Endothelial cell of umbilical vein (primary cell): ENCODE results near the gene IDH3A. TPM values are rescaled to one million over a fixed set of nuclear protein-coding genes. Genes with fewer than 3 reads are reported as not detected.

Source experiments
- BruUV-seq: library from RNA; stranded (reverse); fragments of 400-500 nt; replicated peaks from 2 replicates; lab custom pipeline; 2021; lab: Mats Ljungman, UMichigan
- CTCF ChIA-PET: fragments of 300-600, 350-600 bp; sonication (Branson Sonifier 250); formaldehyde crosslinking; loops from one replicate; lab custom pipeline; 2021; ENCODE audit warnings: antibody characterized with exemption, inconsistent platforms; lab: Charles Lee
- POLR2A ChIA-PET: fragments of 300-600, 350-600 bp; sonication (Branson Sonifier 250); formaldehyde crosslinking; loops from one replicate; lab custom pipeline; 2021; ENCODE audit warnings: antibody characterized with exemption, inconsistent platforms; lab: Charles Lee
- DNase-seq: peaks from one replicate; pipeline ENCODE4 v3.0.0-alpha.2; 2011; ENCODE audit warnings: low read depth, low spot score
- FAIRE-seq: peaks from 2 replicates; lab custom pipeline; 2011; peaks lifted over from hg19 to GRCh38; lab: Jason Lieb, UNC
- H2AFZ ChIP-seq: 2 replicates; pipeline ENCODE4 v1.6.0; 2012; ENCODE audit warnings: low read depth, low read length, control low read depth, inconsistent platforms
- H3K27ac ChIP-seq: 2 replicates; pipeline ENCODE4 v1.5.1; 2011; ENCODE audit warnings: low read depth, mild to moderate bottlenecking, control low read depth, low read length, moderate library complexity; ENCODE audit not compliant: insufficient read depth
- H3K27me3 ChIP-seq, 2 experiments: 2 replicates each; pipeline versions ENCODE4 v1.6.0 to v1.6.1; 2011; ENCODE audit warnings: low read length in 2 of 2, mixed read lengths in 1 of 2; ENCODE audit not compliant: control insufficient read depth in 2 of 2, insufficient read depth in 2 of 2
- H3K36me3 ChIP-seq, 2 experiments: 2 replicates in 1 of 2; 3 replicates in 1 of 2; pipeline ENCODE4 v1.5.1; 2011; ENCODE audit warnings: low read length in 2 of 2, mild to moderate bottlenecking in 1 of 2, moderate library complexity in 1 of 2; ENCODE audit not compliant: control insufficient read depth in 2 of 2, insufficient read depth in 2 of 2; ENCODE audit errors: extremely low read depth in 1 of 2
- H3K4me1 ChIP-seq: 3 replicates; pipeline ENCODE4 v1.5.1; 2011; ENCODE audit warnings: mild to moderate bottlenecking, low read length; ENCODE audit not compliant: control insufficient read depth, insufficient read depth; ENCODE audit errors: extremely low read depth
- H3K4me2 ChIP-seq: 2 replicates; pipeline ENCODE4 v1.6.1; 2011; ENCODE audit warnings: low read length, control low read depth, mixed read lengths; ENCODE audit not compliant: insufficient read depth
- H3K4me3 ChIP-seq, 3 experiments: fragments of 200-600 bp in 1 of 3; sonication (generic), shearing (Covaris generic) in 1 of 3; replicated peaks in 1 of 3; 2 replicates each; pipeline ENCODE4 v1.5.1; 2011 to 2016; ENCODE audit warnings: control low read depth in 3 of 3, low read length in 3 of 3, mild to moderate bottlenecking in 2 of 3, inconsistent platforms in 1 of 3, low read depth in 1 of 3, moderate library complexity in 1 of 3; ENCODE audit not compliant: insufficient read depth in 1 of 3
- H3K79me2 ChIP-seq: 2 replicates; pipeline ENCODE4 v1.6.0; 2012; ENCODE audit warnings: low read length, inconsistent platforms; ENCODE audit not compliant: control insufficient read depth, insufficient read depth
- H3K9ac ChIP-seq: replicated peaks from 2 replicates; pipeline ENCODE3; 2011; ENCODE audit warnings: low read length, control low read depth; ENCODE audit not compliant: insufficient read depth; ENCODE audit errors: extremely low read depth
- H3K9me1 ChIP-seq: replicated peaks from 3 replicates; pipeline ENCODE4 v1.6.0; 2011; ENCODE audit warnings: mild to moderate bottlenecking, low read length; ENCODE audit not compliant: control insufficient read depth, insufficient read depth; ENCODE audit errors: extremely low read depth
- H3K9me3 ChIP-seq: replicated peaks from 2 replicates; pipeline ENCODE4 v1.5.1; 2012; ENCODE audit warnings: low read length, inconsistent platforms; ENCODE audit not compliant: control insufficient read depth, insufficient read depth
- H4K20me1 ChIP-seq: replicated peaks from 2 replicates; pipeline ENCODE3; 2011; ENCODE audit warnings: mild to moderate bottlenecking, low read length; ENCODE audit not compliant: control insufficient read depth, insufficient read depth; ENCODE audit errors: extremely low read depth
- EZH2 ChIP-seq: IDR thresholded peaks from 2 replicates; pipeline ENCODE4 v1.6.1; 2012; ENCODE audit warnings: borderline replicate concordance, low read depth, mild to moderate bottlenecking, moderate library complexity, low read length, inconsistent platforms; ENCODE audit not compliant: severe bottlenecking
- GATA2 ChIP-seq: IDR thresholded peaks from 2 replicates; pipeline ENCODE4 v1.7.0; 2011; ENCODE audit warnings: low read depth, mild to moderate bottlenecking, moderate library complexity, mixed read lengths, low read length; ENCODE audit not compliant: insufficient read length, insufficient read depth
- JUN ChIP-seq: IDR thresholded peaks from 2 replicates; pipeline ENCODE4 v1.6.1; 2011; ENCODE audit warnings: borderline replicate concordance, low read depth; ENCODE audit not compliant: insufficient read length, insufficient read depth
- MYC ChIP-seq: IDR thresholded peaks from one replicate; pipeline ENCODE4 v1.6.1; 2011; ENCODE audit warnings: mild to moderate bottlenecking, low read depth, low read length
- POLR2A ChIP-seq: IDR thresholded peaks from 2 replicates; pipeline ENCODE4 v1.6.1; 2012; ENCODE audit warnings: low read depth, mild to moderate bottlenecking, control low read depth, low read length
- dilution Hi-C: fragments of 300-500 bp; cut with MboI; formaldehyde crosslinking; loops from one replicate; pipeline ENCODE4 v1.15.0; 2019; ENCODE audit warnings: low sequenced_read_pairs; ENCODE audit not compliant: extremely low pct_ligation_motif_present
- intact Hi-C: fragments of 100-400 bp; cut with micrococcal nuclease; formaldehyde crosslinking; loops from one replicate; pipeline ENCODE4 v1.10.0; 2022
- polyA plus RNA-seq, 4 experiments: library from polyadenylated mRNA; depleted of rRNA in 3 of 4; stranded (reverse) in 3 of 4; unstranded in 1 of 4; fragments of >200 nt; gene quantifications; 2 replicates each; pipeline versions ENCODE4 v1.2.1 to v1.2.3, GENCODE V29; 2011 to 2012; ENCODE audit warnings: missing spikeins in 1 of 4
- total RNA-seq: library from RNA; stranded (reverse); gene quantifications from 2 replicates; pipeline ENCODE4 v1.2.3, GENCODE V29; 2021
- TF ChIP-seq, protein P1 (sequence below), 2 donors: IDR thresholded peaks; 1 replicate in 1 of 2; 2 replicates in 1 of 2; pipeline ENCODE4 v1.5.1; 2011; ENCODE audit warnings: low read length in 2 of 2, mild to moderate bottlenecking in 2 of 2, moderate library complexity in 2 of 2, control low read depth in 1 of 2, inconsistent platforms in 1 of 2, low read depth in 1 of 2; ENCODE audit not compliant: insufficient read depth in 1 of 2; ENCODE audit errors: extremely low read depth in 1 of 2

IDH3A gene
- total and polyA plus RNA-seq, 2 donors (not counting 3 experiments of a cell fraction or from before 2014, with no cell fraction given) = 35.5 to 63.9 TPM

DNA sequence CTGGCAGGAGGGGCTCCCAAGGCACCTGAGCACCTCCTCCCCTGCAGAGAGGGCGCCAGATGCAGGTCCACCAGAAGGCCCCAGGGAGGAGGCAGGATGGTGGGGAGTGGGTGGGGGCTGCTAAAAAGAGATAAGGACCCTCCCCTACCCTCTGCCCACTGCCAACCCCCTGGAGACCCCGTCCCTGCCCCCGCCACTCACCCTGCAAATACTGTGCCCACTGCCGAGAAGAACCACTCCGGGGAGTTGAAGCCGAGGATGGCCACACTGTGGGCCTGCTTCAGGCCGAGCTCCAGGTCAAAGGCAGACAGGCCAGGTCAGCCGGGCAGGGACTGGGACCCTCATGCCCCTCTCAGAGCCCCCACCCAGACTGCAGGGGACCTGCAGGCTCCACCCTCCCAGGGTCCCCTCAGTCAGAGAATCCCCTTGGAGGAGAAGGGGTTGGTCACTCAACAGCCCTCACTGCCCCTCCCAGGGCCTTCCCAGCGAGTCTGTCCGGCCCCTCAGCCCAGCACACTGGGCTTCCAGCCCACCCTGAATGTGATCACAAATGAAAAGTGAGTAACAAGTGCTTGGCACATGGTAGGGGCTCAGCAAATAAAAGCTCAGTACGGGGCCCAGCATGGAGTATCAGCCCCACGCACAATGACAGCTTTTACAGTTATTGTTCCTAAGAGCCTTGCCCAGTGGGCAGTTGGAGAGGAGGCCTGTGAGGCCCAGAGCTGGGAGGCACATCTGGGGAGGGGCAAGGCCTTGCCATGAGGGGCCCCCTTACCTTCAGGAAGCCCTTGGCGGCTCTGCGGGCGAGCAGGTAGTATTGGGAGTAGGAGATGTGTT, 44.8 kb downstream of the IDH3A start:
- BruUV-seq = no TSS peak
- intact Hi-C loops = loop anchor here (2.0 kb wide), 1 partner anchor 47 kb away; no protein-coding TSS in a partner anchor
- no peak for TF ChIP-seq MYC
- TF ChIP-seq JUN = no peak
- TF ChIP-seq, protein P1, sequence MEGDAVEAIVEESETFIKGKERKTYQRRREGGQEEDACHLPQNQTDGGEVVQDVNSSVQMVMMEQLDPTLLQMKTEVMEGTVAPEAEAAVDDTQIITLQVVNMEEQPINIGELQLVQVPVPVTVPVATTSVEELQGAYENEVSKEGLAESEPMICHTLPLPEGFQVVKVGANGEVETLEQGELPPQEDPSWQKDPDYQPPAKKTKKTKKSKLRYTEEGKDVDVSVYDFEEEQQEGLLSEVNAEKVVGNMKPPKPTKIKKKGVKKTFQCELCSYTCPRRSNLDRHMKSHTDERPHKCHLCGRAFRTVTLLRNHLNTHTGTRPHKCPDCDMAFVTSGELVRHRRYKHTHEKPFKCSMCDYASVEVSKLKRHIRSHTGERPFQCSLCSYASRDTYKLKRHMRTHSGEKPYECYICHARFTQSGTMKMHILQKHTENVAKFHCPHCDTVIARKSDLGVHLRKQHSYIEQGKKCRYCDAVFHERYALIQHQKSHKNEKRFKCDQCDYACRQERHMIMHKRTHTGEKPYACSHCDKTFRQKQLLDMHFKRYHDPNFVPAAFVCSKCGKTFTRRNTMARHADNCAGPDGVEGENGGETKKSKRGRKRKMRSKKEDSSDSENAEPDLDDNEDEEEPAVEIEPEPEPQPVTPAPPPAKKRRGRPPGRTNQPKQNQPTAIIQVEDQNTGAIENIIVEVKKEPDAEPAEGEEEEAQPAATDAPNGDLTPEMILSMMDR (IDR thresholded peaks at IDR 0.05; ENCODE audit: extremely low read depth in 1 of 2, insufficient read depth in 1 of 2, low read depth in 1 of 2, low read length in 2 of 2) = no peak

GRCh38 chr15:78194568-78194925, 45.4 kb downstream of the IDH3A start:
- no peak for TF ChIP-seq JUN
- TF ChIP-seq EZH2 = no peak
- TF ChIP-seq MYC = no peak
- no peak for TF ChIP-seq GATA2
- TF ChIP-seq POLR2A = no peak
- Histone ChIP-seq H3K9ac (no peak overlapping the region), H3K4me2 (no peak overlapping the region), H2AFZ (no peak overlapping the region), H3K4me3 (no peak overlapping the region), H3K36me3 (no peaks in the 10 kb centered on the region), H3K4me1 (no peaks in the 10 kb centered on the region), H4K20me1 (no peaks in the 10 kb centered on the region), H3K9me3 (no peaks in the 10 kb centered on the region), H3K79me2 (no peaks in the 10 kb centered on the region), H3K27me3 (peaks cover 2 to 3% of the 10 kb centered on the region in 2 experiments), H3K27ac (no peak overlapping the region), H3K9me1 (no peaks in the 10 kb centered on the region)
- no TSS peak for BruUV-seq
- no peak for DNase-seq
- ChIA-PET CTCF (interaction anchor here (0.7 to 8.4 kb wide), 8 partner anchors 10 to 194 kb away, joined by 3 to 195 read pairs (median 6); partner anchors contain the start of gene CIB2), POLR2A (no interaction called here)
- intact Hi-C loops (loop anchor here (2.0 kb wide), 1 partner anchor 46 kb away; no protein-coding TSS in a partner anchor), dilution Hi-C loops (no loop called here)
- no peak for FAIRE-seq

More for the DNA sequence above, 44.8 kb downstream of the IDH3A start:
- H3K4me3 ChIP-seq = no peak overlapping the region
- H3K4me1 ChIP-seq = no peaks in the 10 kb centered on the region
- ChIA-PET CTCF (interaction anchor here (0.7 to 8.4 kb wide), 7 partner anchors 10 to 81 kb away, joined by 3 to 195 read pairs (median 4); partner anchors contain the start of gene CIB2), POLR2A (no interaction called here)
- dilution Hi-C loops = no loop called here
- H3K9ac ChIP-seq = no peak overlapping the region
- H2AFZ ChIP-seq = no peak overlapping the region
- no peaks in the 10 kb centered on the region for H3K79me2 ChIP-seq
- H3K9me3 ChIP-seq = no peaks in the 10 kb centered on the region
- no peaks in the 10 kb centered on the region for H3K36me3 ChIP-seq
- no peak overlapping the region for H3K4me2 ChIP-seq
- no peak overlapping the region for H3K27ac ChIP-seq
- FAIRE-seq (no peak), DNase-seq (no peak)
- H3K9me1 ChIP-seq = no peaks in the 10 kb centered on the region
- H3K27me3 ChIP-seq = peaks cover 2 to 3% of the 10 kb centered on the region in 2 experiments
- no peaks in the 10 kb centered on the region for H4K20me1 ChIP-seq
